NCI-H2227 (cell line): ENCODE data around the gene ZNF764.
"Not testable (repeated sequence)": the region's sequence is repeated elsewhere in the genome, so short reads cannot be mapped to it uniquely, and the experiment has no call there.

ENCODE experiments used
- DNase-seq: peaks from one replicate; lab custom pipeline; 2025; ENCODE audit not compliant: unreplicated experiment; lab: John Stamatoyannopoulos, UW

The ZNF764 gene

GRCh38 chr16:30528799-30529457 lies 29.2 kb downstream of the ZNF764 start:
- DNase-seq, result no peak

- DNase-seq, result no peak
These were observed 30.5 kb downstream of the ZNF764 start for GRCh38 chr16:30527635-30528178.

- peak; percentile 99 for DNase-seq
These were observed 31.1 kb downstream of the ZNF764 start for GRCh38 chr16:30526823-30527634.

- no peak for DNase-seq
These were observed 31.9 kb downstream of the ZNF764 start, which contains the start of gene ZNF768 for GRCh38 chr16:30526137-30526822. Gene ZNF768 (minus strand): TSS chr16:30526566. CDS start chr16:30526413, 153 bp downstream.

- DNase-seq, result no peak
These were observed 32.4 kb downstream of the ZNF764 start for GRCh38 chr16:30525844-30526136.

- no peak for DNase-seq
These were observed 33.3 kb downstream of the ZNF764 start for GRCh38 chr16:30524575-30525568.

GRCh38 chr16:30523768-30524574 lies 34.2 kb downstream of the ZNF764 start:
- DNase-seq, result no peak

- DNase-seq, result not testable (repeated sequence)
These were observed 35.3 kb downstream of the ZNF764 start for GRCh38 chr16:30522702-30523463.

- no peak for DNase-seq
These were observed 36.1 kb downstream of the ZNF764 start for GRCh38 chr16:30521873-30522641.

GRCh38 chr16:30521476-30521872 lies 36.7 kb downstream of the ZNF764 start:
- no peak for DNase-seq

GRCh38 chr16:30519120-30520049 lies 38.8 kb downstream of the ZNF764 start:
- no peak for DNase-seq

- no peak for DNase-seq
These were observed 39.6 kb downstream of the ZNF764 start for GRCh38 chr16:30518552-30518951.

GRCh38 chr16:30515275-30515674 lies 42.9 kb downstream of the ZNF764 start:
- DNase-seq, result no peak

- no peak for DNase-seq
These were observed 46.7 kb downstream of the ZNF764 start for GRCh38 chr16:30511509-30511908.

- DNase-seq, result no peak
These were observed 47.7 kb downstream of the ZNF764 start for GRCh38 chr16:30510376-30510938.

GRCh38 chr16:30509081-30509765 lies 49.0 kb downstream of the ZNF764 start:
- no peak for DNase-seq
